ENCODE results near the gene CRTC3.

GRCh38 chr15:90640862-90641261 is 111.1 kb downstream of the CRTC3 start:
- TF ChIP-seq CTCF (IDR thresholded peaks at IDR 0.05) (no peak), ZFX (IDR thresholded peaks at IDR 0.05; ENCODE audit: borderline replicate concordance) (no peak)

Measured in 22Rv1 (cell line).